Brain pericyte (primary cell): ENCODE results near the gene ELFN2.
"Not testable (repeated sequence)": the region's sequence is repeated elsewhere in the genome, so short reads cannot be mapped to it uniquely, and the experiment has no call there.

Experiments
- DNase-seq: peaks from one replicate; pipeline ENCODE4 v3.0.0-alpha.2; 2012; ENCODE audit warnings: low read depth, low spot score

Gene ELFN2

DNA sequence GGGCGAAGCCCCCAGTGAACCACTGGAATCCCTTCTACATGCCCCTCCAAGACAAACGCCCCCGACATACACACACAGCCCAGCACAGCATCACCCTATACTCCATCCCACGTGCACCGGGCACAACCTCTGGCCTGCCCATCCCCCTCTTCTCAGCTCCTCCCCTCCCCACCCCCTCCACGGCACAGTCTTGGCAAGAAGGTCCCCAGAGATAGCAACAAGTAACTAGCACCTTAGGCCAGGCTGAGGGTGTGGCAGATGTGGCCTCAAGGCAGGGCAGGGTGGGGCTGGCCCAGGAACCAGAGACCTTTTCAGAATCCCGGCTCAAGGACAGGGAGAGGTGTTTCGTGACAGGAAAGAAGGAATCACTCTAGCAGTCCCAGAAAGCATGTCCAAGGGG, 90.7 kb downstream of the ELFN2 start:
- no peak for DNase-seq

GRCh38 chr22:37335806-37336199, 91.5 kb downstream of the ELFN2 start:
- DNase-seq: no peak

DNA sequence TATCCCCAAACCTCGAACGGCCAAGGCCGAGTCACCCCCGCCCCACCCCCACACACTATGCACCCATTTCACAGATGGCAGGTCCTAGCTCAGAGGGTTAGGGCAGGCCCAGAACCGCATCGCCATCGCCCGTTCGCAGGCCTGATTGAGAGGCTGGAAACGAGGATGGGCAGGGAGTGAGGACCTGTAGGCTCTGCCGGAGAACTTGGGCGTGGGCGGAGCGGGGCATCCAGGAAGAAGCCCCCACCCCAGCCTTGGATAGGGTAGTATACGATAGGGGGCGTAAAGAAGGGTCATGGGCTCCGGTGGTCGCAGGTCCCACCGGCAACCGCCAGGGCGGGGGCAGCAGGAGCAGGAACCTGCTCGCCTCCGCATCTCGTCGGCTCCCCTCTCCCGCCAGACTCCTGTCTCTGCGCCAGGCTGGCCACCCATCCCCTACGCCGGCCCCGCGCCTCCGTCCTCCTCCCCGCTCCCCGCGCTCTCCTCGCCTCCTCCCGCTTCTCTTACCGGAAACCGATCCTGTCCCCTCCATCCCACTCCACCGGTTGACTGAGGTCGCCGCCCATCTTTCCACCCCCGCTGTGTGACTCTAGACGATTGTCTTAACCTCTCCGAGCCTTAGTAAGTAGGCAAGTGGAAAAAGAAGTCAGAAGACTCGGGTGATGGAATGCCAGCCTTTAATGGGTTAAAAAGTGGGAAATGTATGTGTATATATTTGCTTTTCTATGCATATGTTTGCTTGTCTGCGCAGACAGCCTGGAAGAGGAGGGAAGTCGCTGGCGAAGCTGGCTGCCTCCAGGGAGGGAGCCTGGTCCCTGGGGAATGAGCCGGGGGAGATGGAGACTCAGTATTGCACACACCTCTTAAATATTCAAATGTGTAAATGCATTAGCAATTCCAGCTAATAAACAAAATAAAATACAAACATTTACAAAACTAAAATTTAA, 92.1 kb downstream of the ELFN2 start:
- no peak for DNase-seq

GRCh38 chr22:37334461-37334858, 92.8 kb downstream of the ELFN2 start:
- DNase-seq: no peak

GRCh38 chr22:37333724-37334460, 93.4 kb downstream of the ELFN2 start:
- no peak for DNase-seq

DNA sequence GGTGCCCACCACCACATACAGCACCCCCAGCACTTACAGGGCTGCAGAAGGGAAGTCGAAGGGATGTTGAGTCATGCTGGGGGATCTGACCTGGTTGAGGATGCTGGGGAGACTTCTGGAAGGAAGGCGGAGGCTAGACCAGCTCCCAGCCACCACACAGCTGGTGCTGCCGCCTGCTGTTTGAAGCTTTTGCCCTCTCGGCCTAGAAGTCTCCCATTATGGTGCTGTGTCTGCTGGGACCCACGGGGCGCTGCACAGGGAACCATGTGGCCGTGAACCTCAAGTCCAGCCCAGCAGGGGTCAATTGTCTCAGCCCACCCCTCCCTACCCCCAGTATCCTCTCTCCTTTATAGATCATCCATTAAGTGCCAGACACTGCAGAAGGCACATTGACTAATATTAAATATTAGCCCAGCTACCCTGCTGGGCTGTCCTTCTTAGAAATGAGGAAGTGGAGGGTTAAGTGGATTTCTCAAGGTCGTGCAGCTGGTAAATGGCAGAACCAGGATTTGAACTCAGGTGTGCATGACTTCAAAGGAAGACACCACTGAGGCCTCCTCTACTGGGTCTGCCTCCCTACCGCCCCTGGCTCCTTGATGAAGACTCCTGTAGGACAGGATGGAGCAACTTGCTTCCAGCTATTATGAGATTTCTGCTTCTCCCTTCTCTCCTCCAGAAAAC, 95.3 kb downstream of the ELFN2 start:
- no peak for DNase-seq

DNA sequence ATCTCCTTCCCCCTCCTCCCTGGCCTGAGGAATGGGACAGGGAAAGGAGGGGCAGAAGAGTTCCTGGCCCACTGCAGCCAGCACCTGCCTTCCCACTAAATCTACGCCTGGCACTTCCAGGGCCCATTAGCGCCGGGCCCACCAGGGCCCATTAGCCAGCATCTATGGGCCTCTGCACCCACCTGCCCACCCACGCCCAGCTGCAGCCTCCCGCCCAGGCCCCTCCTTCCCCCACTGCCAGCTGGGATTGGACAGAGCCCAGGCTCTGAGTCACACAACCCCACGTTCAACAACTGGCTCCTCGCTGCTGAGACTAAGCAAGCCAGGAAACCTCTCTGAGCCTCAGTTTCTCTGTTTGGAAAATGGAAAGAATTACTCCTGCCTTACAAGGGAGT, 96.2 kb downstream of the ELFN2 start:
- no peak for DNase-seq

DNA sequence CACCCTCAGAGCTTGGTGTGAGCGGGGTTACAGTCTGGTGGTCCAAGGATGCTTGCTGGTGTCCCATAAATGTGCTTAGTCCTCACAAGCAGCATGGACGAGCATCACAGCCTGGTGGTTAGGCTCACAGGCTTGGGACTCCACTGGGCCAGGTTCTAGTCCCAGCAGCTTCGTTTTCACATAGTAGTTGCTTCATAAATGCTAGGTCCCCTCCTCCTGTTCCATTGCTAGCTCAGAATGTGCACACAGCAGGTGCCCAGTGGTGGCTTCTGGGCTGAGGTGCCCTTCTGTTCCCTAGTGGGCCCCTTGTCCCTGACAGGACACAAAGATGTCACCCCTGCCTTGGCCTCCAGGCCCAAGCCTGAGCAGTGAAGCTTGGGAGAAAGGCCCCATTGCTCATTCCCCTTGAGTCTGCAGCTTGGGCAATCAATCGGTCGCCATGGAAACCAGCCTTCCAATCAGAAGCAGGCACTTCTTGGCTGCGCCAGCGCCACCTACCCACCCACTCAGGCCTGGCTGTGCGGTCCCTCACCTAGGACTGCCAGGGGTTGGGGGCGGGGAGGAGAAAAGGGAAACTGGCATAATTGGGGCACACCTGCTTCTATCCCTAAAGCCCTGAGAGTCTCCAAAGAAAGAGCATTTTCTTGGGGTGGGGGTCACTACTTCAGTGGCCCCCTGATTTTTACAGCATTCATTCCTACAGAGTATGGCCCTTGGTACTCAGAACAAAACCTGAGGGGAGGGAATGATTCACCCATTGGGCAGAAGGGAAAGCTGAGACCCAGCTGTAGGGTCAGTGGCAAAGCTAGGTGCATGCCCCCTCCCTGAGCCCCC, 96.9 kb downstream of the ELFN2 start:
- no peak for DNase-seq

DNA sequence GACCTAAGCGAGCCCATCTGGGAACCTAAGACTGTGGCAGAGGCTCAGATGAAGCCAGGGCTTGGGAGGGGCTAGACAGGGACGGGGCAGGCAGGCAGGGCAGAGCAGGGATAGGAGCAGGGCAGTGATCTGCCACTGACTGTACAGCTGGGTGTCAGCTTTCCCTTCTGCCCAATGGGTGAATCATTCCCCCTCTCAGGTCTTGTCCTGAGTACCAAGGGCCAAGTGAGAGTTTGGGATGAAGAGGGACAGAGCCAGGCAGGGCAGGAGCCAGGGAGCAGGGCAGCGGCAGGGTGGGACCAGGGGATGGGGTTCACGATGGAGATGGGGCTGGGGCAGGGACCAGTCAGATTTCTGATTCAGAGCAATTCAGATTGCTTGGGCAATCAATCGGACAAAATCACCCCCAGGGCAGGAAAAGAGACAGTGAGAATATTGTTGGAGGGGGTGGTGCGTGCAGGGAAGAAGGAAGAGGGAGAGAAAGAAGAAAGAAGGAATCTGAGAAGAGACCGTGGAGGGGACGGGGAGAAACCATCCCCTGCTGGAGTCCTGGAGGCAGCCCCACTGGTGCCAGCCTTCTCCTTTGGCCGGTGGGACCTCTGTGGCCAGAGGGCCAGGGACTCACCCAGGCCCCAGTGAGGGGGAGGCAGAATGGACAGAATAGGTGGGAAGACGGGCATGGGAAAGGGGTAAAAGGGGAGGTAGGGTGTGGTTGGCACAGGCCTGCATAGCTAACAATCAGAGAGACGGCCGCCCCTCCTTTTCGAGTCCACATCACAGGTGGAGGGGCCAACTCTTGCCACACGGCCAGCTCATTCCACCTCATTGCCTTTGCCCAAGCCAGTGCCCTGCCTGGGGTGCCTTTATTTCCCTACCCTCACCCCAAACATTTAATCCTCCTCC, 97.8 kb downstream of the ELFN2 start:
- DNase-seq: no peak

- not testable (repeated sequence) for DNase-seq
Observed at GRCh38 chr22:37328538-37329237, 98.6 kb downstream of the ELFN2 start.

DNA sequence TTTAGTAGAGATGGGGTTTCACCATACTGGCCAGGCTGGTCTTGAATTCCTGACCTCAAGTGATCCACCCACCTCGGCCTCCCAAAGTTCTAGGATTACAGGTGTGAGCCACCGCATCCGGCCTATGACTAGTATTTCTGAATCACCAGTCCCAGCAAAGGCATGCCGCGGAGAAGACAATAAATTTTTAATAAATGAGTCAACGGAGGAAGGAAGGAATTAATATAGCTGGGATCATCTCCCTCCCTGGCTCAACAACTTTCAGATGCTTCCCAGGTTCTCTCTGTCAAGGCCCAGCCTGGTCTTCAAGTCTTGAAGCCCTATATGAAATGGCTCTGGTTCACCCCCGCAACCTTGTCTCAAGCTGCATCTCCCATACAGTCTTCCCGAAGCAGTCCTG, 99.3 kb downstream of the ELFN2 start:
- DNase-seq: no peak

- no peak for DNase-seq
Observed at GRCh38 chr22:37326726-37327125, 100.6 kb downstream of the ELFN2 start.

- DNase-seq: no peak
Observed at GRCh38 chr22:37325039-37325395, 102.3 kb downstream of the ELFN2 start.

DNA sequence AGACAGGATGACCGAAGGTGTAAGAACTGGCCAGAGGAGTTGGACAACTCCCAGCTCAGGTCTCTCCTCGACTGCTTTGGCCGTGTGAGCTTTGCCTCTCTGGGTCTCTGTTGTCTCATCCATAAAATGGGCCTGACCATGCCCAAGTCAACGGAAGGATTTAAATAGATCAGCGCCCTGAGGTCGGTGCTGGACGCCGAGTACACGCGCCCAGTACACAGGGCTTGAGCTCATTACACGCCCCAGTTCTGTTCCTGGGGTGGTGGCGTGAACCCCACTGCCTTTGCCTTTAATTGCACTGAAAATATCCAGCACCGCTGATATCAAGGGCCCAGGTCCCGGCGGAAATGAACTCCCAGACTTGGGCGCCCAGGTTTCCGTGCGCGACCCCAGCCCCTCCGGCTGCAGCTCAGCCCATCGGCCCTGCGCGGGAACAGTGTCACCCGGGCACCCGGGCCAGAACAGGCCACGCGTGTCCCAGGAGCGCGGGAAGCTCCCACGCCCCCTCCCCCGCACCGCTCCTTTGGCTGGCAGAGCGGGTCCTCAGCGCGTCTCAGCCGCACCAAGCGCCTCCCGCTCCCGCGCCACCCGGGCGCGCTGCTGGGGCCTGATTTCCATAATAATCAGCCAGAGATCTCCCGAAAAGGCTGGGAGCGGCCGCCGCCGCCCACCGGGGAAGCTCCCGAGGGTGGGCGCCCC, 102.8 kb downstream of the ELFN2 start:
- DNase-seq: no peak

GRCh38 chr22:37320726-37321677, 106.3 kb downstream of the ELFN2 start:
- DNase-seq: no peak

- no peak for DNase-seq
Observed at GRCh38 chr22:37319469-37319868, 107.8 kb downstream of the ELFN2 start.

DNA sequence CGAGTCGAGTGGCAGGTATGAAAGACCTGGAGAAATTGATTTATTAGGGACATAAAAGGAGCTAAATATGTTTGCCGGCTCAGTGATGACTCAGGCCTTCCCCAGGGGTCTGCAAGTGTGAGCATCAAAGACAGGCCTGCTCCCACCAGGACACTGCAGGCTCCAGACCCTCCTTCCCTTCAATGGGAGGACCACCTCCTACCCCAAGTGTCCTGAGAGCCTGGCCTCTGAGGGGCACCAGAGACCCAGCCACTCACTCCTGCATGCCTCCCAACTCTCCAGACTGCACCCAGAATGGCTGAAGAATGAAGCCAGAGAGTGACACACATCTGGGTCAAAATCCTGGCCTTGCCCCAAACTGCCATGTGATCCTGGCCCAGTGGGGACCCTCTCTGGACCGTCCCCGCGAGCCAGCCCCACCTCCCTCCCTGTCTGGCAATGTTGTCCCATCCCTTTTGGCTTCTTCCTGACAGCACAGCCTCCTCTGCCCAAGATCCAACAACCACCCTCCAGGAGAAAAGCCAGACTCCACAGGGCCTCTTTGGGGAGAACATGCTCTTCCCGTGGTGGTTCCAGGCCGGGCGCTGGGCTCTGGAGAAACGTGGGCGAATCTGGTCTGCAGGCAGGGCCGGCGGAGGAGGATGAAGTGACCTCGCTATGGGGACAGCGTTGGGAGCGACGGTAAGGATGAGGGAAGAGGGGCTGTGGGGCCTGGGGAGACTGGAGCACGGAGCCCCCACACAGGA, 108.7 kb downstream of the ELFN2 start:
- no peak for DNase-seq
